Ovary (tissue), 3 donors: ENCODE measurements around the gene GALNT16.

Experiments used
- POLR2A ChIP-seq: fragments of 450-650 bp; IDR thresholded peaks from one replicate; pipeline ENCODE4 v1.6.1; 2017; ENCODE audit warnings: antibody characterized with exemption, mild to moderate bottlenecking, moderate library complexity
- TF ChIP-seq, protein P1 (sequence below), 3 donors: fragments of 450-650 bp in 2 of 3; fragments of 200-600 bp in 1 of 3; IDR thresholded peaks; one replicate each; pipeline versions ENCODE4 v1.5.1 to v1.8.0; 2016 to 2022; ENCODE audit warnings: antibody characterized with exemption in 3 of 3, mild to moderate bottlenecking in 1 of 3
- donor health status: DM: no; HTN: no; CAD: no.

DNA sequence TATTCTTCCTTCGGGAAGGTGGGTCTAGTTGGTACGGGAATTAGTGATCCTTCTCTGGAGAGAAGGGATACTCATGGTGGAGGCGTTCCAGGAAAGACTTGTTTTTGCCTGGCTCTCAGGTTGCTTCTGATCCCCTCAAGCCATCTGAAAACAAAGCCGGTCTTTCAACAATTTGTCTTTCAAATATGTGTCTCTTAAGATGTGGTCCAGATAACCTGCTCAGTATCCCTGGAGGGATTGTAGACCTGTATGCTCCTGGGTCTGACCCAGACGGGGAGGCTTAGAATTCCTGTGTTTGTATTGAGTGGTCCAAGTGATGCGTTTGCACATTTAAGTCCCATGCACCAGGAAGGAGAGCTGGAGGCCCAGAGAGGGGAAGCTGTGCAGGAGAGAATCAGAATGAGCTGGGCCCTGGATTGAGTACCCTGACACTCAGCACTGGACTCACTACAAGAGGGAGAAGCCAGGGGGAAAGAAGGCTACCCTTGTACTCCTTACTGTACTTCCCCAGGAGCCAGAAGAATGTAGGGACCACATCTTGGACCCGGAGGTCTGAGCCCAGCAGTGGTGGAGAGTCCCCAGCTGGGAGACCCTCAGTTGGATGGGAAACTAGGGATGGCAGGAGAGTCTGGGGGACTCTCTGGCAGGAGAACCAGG lies 97.7 kb downstream of the GALNT16 start:
- TF ChIP-seq, protein P1, sequence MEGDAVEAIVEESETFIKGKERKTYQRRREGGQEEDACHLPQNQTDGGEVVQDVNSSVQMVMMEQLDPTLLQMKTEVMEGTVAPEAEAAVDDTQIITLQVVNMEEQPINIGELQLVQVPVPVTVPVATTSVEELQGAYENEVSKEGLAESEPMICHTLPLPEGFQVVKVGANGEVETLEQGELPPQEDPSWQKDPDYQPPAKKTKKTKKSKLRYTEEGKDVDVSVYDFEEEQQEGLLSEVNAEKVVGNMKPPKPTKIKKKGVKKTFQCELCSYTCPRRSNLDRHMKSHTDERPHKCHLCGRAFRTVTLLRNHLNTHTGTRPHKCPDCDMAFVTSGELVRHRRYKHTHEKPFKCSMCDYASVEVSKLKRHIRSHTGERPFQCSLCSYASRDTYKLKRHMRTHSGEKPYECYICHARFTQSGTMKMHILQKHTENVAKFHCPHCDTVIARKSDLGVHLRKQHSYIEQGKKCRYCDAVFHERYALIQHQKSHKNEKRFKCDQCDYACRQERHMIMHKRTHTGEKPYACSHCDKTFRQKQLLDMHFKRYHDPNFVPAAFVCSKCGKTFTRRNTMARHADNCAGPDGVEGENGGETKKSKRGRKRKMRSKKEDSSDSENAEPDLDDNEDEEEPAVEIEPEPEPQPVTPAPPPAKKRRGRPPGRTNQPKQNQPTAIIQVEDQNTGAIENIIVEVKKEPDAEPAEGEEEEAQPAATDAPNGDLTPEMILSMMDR (IDR thresholded peaks at IDR 0.05): no peak
- TF ChIP-seq POLR2A: no peak
